Fibroblast of skin of abdomen (primary cell): ENCODE results near the gene SERPINH1.
"Not testable (repeated sequence)": the region's sequence is repeated elsewhere in the genome, so short reads cannot be mapped to it uniquely, and the experiment has no call there.

Experiments
- DNase-seq: peaks from one replicate; pipeline ENCODE4 v3.0.0-alpha.2; 2013

Gene SERPINH1

GRCh38 chr11:75576017-75576416 is 14.0 kb downstream of the SERPINH1 start:
- DNase-seq: no peak

GRCh38 chr11:75576499-75576918 is 14.5 kb downstream of the SERPINH1 start:
- peak; percentile 72 for DNase-seq

- no peak for DNase-seq
These were observed 15.2 kb downstream of the SERPINH1 start for GRCh38 chr11:75577207-75577606.

- peak; percentile 55 for DNase-seq
These were observed 16.9 kb downstream of the SERPINH1 start for GRCh38 chr11:75578977-75579376.

- DNase-seq: no peak
These were observed 17.8 kb downstream of the SERPINH1 start for GRCh38 chr11:75579841-75580240.

- DNase-seq: no peak
These were observed 20.4 kb downstream of the SERPINH1 start for GRCh38 chr11:75582506-75582894.

GRCh38 chr11:75582895-75583717 is 21.1 kb downstream of the SERPINH1 start:
- DNase-seq: peak; percentile 86

GRCh38 chr11:75583718-75584658 is 21.9 kb downstream of the SERPINH1 start:
- DNase-seq: peak; percentile 79

GRCh38 chr11:75584659-75585292 is 22.7 kb downstream of the SERPINH1 start:
- not testable (repeated sequence) for DNase-seq

GRCh38 chr11:75585293-75585670 is 23.2 kb downstream of the SERPINH1 start:
- no peak for DNase-seq

- DNase-seq: no peak
These were observed 24.3 kb downstream of the SERPINH1 start for GRCh38 chr11:75586395-75586794.

- no peak for DNase-seq
These were observed 26.0 kb downstream of the SERPINH1 start for GRCh38 chr11:75588051-75588481.

GRCh38 chr11:75589051-75589450 is 27.0 kb downstream of the SERPINH1 start:
- no peak for DNase-seq

GRCh38 chr11:75589933-75590332 is 27.9 kb downstream of the SERPINH1 start:
- no peak for DNase-seq

- DNase-seq: no peak
These were observed 29.3 kb downstream of the SERPINH1 start for GRCh38 chr11:75591371-75591770.

GRCh38 chr11:75591966-75592365 is 29.9 kb downstream of the SERPINH1 start:
- no peak for DNase-seq

GRCh38 chr11:75592715-75593114 is 30.7 kb downstream of the SERPINH1 start:
- DNase-seq: no peak

GRCh38 chr11:75593286-75593915 is 31.3 kb downstream of the SERPINH1 start:
- DNase-seq: no peak

GRCh38 chr11:75594211-75594610 is 32.2 kb downstream of the SERPINH1 start:
- DNase-seq: no peak

- no peak for DNase-seq
These were observed 33.4 kb downstream of the SERPINH1 start for GRCh38 chr11:75595429-75595828.

GRCh38 chr11:75596914-75597313 is 34.9 kb downstream of the SERPINH1 start:
- no peak for DNase-seq

GRCh38 chr11:75597636-75598035 is 35.6 kb downstream of the SERPINH1 start:
- peak; percentile 48 for DNase-seq
